DLD1 (cell line): ENCODE measurements around the gene WDR64.

Experiments used
- in situ Hi-C: cut with HindIII; loops from 2 replicates; pipeline ENCODE4 v1.10.0; 2017; ENCODE audit warnings: low sequenced_read_pairs

The WDR64 gene

DNA sequence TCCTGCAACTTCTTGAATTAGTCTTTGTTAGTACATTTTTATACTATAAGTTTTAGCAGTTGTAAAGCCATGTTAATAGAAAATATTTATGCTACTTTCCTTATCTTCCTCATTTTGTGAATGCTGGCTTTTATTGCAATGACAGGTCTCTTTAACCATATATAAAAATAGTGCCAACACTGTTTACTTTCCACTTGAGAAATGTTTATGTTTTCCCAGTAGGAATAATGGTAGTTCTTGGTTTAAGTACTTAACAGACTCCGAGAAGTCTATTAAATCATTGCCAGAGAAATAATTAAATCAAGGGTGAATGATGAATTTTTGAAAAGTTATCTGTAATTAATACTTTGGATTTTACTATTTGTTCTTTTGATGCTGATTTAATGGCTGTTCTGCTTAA lies 21.6 kb upstream of the WDR64 start:
- in situ Hi-C loops: loop anchor here (25.0 kb wide), 1 partner anchor 182 kb away; no protein-coding TSS in a partner anchor

- in situ Hi-C loops: loop anchor here (25.0 kb wide), 1 partner anchor 181 kb away; no protein-coding TSS in a partner anchor
These were observed 21.2 kb upstream of the WDR64 start for GRCh38 chr1:241630899-241631298.

DNA sequence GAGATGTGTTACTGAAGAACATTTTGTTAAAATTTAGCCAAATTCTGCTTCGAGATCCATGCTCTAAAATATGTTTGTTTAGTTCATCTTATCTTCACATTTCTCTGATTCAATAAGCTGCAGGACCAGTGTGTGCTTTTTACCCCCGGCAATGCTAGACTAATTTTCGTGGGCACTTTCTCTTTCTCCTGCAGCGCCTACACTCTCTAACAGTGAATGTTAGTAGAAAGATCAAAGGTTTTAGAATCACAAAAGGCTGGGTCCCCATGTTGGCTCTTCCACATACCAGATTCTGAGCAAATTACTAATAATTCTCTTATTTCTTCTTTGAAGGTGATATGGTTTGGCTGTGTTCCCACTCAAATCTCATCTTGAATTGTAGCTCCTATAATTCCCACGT lies 20.4 kb upstream of the WDR64 start:
- in situ Hi-C loops: loop anchor here (25.0 kb wide), 1 partner anchor 181 kb away; no protein-coding TSS in a partner anchor

DNA sequence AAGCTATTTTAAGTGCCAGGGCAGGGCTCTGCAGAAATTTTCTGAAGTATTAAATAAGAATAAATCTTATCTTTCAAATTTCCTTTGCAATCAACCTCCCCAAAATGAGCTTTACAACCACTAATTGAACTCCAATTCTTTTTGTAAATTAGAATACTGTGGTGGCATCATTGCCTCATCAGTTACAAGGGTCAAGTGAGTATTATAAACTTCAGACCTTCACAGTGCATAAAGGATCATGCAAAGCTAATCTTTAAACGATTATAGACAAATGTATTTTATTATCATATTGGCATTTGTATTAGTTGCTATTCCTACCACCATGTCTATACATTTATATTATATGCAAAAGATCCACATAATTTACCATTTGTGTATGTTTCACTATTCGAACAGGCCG lies 19.1 kb upstream of the WDR64 start:
- in situ Hi-C loops: loop anchor here (25.0 kb wide), 1 partner anchor 179 kb away; no protein-coding TSS in a partner anchor

DNA sequence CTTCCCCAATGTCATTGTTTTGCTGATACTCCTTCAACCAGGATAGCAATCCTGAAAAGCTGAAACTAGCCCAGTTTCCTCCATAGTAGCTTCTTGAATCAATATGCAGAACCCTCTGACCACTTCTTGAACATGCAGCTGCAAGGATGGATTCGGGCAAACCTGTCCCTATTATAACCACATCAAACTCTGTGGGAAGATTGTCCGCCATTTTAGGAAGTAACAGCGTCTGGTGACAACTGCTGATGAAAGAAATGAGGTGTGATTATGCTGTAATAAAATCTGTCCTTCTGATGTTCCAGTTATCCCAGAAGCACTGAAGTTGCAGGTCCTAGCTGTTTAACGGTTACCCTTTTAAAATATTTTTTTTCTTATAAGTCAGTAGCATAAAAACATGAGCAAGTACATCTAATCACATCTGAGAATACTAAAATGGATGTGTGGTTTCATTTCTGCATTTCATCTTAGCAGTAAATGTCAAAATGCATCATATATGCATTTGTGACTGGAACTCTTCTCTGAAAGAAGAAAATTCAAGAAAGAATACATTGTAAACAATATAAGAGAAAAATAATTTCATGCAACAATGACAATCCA lies 16.4 kb upstream of the WDR64 start:
- in situ Hi-C loops: loop anchor here (25.0 kb wide), 1 partner anchor 177 kb away; no protein-coding TSS in a partner anchor

DNA sequence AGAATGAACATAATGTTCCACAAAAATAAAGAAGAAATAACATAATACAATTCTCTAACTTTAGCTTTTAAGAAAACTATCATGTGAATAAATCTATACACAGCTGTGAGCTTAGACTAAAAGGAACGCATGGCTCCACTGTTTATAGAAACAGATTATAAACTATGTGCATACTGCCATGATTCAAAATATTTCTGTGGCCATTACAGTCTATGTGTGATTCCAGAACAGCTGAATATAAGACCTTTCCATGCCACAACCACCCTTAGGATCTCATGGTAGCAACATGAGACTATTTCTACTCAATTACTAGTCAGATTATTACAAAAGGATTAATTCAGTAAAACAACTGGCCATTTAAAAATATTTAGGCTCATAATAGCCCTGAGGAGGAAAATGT lies 15.8 kb upstream of the WDR64 start:
- in situ Hi-C loops: loop anchor here (25.0 kb wide), 1 partner anchor 176 kb away; no protein-coding TSS in a partner anchor

GRCh38 chr1:241637046-241637590 lies 15.0 kb upstream of the WDR64 start:
- in situ Hi-C loops: loop anchor here (25.0 kb wide), 1 partner anchor 175 kb away; no protein-coding TSS in a partner anchor

GRCh38 chr1:241637604-241638003 lies 14.5 kb upstream of the WDR64 start:
- in situ Hi-C loops: loop anchor here (25.0 kb wide), 1 partner anchor 175 kb away; no protein-coding TSS in a partner anchor

DNA sequence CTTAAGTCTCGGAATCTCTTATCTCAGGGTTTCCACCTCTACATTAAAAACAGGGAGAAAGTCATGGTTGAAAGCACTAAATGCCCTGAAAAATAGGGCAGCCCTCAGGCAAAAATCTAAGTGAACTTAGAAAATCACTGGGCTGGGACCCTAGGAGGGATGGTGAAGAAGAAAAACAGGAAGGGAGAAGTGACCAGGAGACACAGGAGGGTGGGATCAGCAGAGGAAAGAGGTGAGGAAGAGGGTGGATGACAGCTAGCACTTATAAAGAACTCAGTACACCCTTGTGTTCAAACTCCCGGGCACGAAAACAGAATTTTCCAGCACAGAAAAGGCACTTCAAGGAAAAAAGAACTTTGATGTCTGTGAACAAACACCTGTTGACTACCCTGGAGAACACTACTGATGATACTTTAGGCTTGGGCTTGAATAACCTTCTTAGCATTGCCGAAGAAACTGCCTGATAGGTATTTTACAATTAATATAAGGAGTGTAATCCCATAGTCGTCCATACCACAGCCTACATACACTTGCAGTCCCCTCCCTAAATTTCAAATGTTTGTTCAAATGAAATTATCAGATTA lies 13.9 kb upstream of the WDR64 start:
- in situ Hi-C loops: loop anchor here (25.0 kb wide), 1 partner anchor 174 kb away; no protein-coding TSS in a partner anchor

GRCh38 chr1:241638909-241639622 lies 13.0 kb upstream of the WDR64 start:
- in situ Hi-C loops: loop anchor here (25.0 kb wide), 1 partner anchor 173 kb away; no protein-coding TSS in a partner anchor

DNA sequence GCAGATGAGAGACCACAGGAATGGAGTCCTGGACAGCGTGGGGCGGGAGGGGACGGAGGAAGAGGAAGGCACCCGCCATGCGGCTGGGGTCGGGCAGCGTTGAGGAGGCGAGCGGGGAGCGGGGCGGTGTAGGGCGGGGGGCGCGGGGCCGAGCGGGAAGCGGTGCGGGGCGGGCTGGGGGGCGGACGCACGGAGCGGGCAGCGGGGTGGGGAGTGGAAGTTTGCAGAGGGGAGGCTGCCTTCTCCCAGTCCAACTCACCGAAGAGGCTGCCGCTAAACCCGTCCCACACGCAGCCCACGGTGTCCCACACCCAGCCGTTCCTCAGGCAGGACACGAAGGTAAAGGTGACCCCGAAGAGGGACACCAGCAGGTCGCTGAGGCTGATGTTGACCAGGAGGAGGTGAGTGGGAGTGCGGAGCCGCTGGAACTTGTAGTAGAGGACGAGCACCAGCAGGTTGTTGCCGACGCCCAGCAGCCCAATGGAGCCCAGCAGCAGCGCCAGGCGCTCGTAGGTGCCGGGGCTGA lies 12.4 kb upstream of the WDR64 start:
- in situ Hi-C loops: loop anchor here (25.0 kb wide), 1 partner anchor 173 kb away; no protein-coding TSS in a partner anchor

DNA sequence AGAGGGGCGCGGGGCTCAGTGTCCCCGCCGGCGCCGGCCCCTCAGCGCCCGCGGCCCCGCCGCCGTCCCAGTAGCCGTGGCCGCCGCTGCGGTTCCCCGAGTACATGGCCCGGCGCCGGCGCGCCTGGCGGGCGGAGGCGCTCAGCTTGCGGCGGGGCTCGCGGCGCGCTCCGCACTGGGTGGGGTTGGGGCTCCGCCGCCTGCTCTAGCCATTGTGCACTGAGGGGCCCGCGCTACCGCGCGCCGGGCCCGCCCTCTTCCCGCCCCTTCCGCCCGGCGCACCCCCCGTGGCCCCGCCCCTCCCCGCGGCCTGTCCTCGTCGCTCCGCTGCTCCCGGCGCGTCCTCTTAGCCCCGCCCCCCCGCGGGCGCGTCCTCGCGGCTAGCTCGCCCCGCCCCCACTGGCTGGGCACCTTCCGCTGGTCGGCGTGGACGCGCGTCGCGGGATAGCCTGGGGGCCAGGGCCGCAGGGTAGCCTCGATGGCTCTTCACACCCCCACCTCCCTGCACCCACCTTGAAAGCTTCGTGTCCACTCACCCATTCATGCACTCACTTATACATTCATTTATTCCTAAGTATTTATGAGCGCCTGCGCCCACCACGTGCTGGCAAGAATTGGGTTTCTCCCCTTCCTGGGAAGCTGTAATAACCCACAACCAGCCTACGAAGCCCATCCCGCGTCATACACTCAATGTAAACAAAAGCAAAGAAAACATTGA lies 11.8 kb upstream of the WDR64 start, which contains the start of the genes CHML and OPN3:
CHML (minus strand) TSS at position 221 of the 718 bp plus-strand sequence. CDS start 4,603 bp downstream, outside the sequence.
OPN3 (minus strand) TSS at position 221 of the 718 bp plus-strand sequence; CDS start at position 106, 115 bp downstream.
- in situ Hi-C loops: loop anchor here (25.0 kb wide), 1 partner anchor 172 kb away; no protein-coding TSS in a partner anchor

DNA sequence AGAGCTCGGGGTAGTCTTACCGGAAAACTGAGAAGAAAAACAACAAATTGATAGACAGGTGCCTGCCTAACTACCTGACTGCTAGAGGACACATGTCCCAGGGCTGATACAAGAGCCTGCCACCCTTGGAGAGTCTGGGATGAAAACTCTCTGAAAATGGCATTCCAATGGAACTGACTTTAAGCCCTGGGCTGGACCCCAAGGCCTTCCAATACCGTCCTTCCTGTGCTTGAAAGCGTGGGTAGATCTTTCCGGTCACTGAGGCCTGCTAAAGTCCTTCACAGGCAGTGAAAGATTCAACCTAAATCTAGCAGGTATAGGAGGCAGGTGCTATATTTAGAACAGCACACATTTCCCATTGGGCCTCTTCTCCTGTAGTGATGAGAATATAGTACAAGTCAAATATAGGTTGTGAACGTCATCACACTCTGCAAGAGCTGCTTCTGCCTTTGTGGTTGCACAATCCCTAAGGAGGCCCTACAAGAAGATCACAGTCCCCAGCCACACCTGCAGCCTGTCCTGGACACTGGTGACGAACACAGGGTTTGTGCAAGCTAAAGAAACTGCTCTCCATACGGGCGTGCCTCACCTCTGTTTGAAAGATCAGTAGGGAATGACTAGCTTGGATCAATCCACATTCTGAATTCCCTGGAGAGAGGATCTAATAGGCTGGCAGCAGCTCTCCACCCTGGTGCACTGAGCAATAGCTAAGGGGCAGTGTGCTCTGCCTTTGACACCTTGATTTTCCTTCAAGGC lies 11.0 kb upstream of the WDR64 start:
- in situ Hi-C loops: loop anchor here (25.0 kb wide), 1 partner anchor 171 kb away; no protein-coding TSS in a partner anchor

- in situ Hi-C loops: loop anchor here (25.0 kb wide), 1 partner anchor 170 kb away; no protein-coding TSS in a partner anchor
These were observed 10.1 kb upstream of the WDR64 start for GRCh38 chr1:241641773-241642592.

GRCh38 chr1:241642593-241642944 lies 9.5 kb upstream of the WDR64 start:
- in situ Hi-C loops: loop anchor here (25.0 kb wide), 1 partner anchor 170 kb away; no protein-coding TSS in a partner anchor

DNA sequence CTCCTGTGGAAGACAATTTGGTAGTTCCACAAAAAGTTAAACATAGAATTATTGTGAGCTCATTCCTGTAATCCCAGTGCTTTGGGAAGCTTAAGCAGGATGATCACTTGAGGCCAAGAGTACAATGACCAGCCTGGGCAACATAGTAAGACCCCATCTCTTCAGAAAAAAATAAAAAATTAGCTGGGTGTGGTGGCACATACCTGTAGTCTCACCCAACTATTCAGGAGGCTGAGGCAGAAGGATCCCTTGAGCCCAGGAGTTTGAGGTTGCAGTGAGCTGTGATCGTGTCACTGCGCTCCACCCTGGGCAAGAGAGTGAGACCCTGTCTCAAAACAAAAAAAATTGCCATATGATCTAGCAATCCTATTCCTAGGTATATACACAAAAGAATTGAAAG lies 7.8 kb upstream of the WDR64 start:
- in situ Hi-C loops: loop anchor here (25.0 kb wide), 1 partner anchor 168 kb away; no protein-coding TSS in a partner anchor

- in situ Hi-C loops: loop anchor here (25.0 kb wide), 1 partner anchor 167 kb away; no protein-coding TSS in a partner anchor
These were observed 6.9 kb upstream of the WDR64 start for GRCh38 chr1:241645199-241645598.

GRCh38 chr1:241646201-241646600 lies 5.9 kb upstream of the WDR64 start:
- in situ Hi-C loops: loop anchor here (25.0 kb wide), 1 partner anchor 166 kb away; no protein-coding TSS in a partner anchor
